NB4 (cell line): Measurements from ENCODE around the gene MRPL2.

Experiments used
- POLR2A ChIP-seq: IDR thresholded peaks from 2 replicates; pipeline ENCODE4 v1.6.1; 2011; ENCODE audit warnings: mild to moderate bottlenecking; ENCODE audit not compliant: insufficient read length; ENCODE audit errors: extremely low read depth
- TF ChIP-seq, protein P1 (sequence below): IDR thresholded peaks from one replicate; pipeline ENCODE4 v1.5.1; 2012; ENCODE audit warnings: low read depth, low read length

DNA sequence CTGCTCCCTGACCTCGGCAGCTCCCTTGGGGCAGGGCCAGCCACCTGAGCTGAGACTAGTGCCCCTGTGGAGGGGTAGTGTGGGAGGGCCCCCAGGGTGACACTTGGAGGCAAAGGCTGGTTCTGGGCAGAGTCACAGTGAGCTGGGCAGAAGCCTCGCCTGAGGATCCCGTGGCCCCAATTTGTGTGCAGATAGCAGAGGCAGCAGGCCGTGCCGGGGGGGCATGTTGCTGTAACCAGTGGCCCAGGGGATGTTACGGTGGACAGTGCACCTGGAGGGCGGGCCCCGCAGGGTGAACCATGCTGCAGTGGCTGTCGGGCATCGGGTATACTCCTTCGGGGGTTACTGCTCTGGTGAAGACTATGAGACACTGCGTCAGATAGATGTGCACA, 42.3 kb downstream of the MRPL2 start:
- TF ChIP-seq, protein P1, sequence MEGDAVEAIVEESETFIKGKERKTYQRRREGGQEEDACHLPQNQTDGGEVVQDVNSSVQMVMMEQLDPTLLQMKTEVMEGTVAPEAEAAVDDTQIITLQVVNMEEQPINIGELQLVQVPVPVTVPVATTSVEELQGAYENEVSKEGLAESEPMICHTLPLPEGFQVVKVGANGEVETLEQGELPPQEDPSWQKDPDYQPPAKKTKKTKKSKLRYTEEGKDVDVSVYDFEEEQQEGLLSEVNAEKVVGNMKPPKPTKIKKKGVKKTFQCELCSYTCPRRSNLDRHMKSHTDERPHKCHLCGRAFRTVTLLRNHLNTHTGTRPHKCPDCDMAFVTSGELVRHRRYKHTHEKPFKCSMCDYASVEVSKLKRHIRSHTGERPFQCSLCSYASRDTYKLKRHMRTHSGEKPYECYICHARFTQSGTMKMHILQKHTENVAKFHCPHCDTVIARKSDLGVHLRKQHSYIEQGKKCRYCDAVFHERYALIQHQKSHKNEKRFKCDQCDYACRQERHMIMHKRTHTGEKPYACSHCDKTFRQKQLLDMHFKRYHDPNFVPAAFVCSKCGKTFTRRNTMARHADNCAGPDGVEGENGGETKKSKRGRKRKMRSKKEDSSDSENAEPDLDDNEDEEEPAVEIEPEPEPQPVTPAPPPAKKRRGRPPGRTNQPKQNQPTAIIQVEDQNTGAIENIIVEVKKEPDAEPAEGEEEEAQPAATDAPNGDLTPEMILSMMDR, result no peak
- TF ChIP-seq POLR2A, result no peak
